B cell (primary cell): ENCODE data around the gene LRRC8A. TPM values are rescaled to one million over a fixed set of nuclear protein-coding genes. Genes with fewer than 3 reads are reported as not detected.

Source experiments
- ATAC-seq: fragments of 200-7000 bp; cut with Tn5 transposase; one replicate; pipeline ENCODE4 v1.10.0; 2021; ENCODE audit warnings: low read depth, mild to moderate bottlenecking, moderate number of reproducible peaks, moderate library complexity
- CTCF ChIA-PET: fragments of 350-600 bp; sonication (Branson Sonifier 250); formaldehyde crosslinking; loops from one replicate; lab custom pipeline; 2021; ENCODE audit warnings: antibody characterized with exemption, inconsistent platforms; lab: Charles Lee
- POLR2A ChIA-PET: fragments of 350-600 bp; sonication (Branson Sonifier 250); formaldehyde crosslinking; loops from one replicate; lab custom pipeline; 2021; ENCODE audit warnings: antibody characterized with exemption; lab: Charles Lee
- DNase-seq: peaks from one replicate; pipeline ENCODE4 v3.0.0; 2013
- H2AFZ ChIP-seq: 2 replicates; pipeline ENCODE4 v1.6.1; 2012; ENCODE audit warnings: mild to moderate bottlenecking, low read depth, low read length; ENCODE audit not compliant: insufficient read depth, poor library complexity, severe bottlenecking
- H3K27ac ChIP-seq, 2 donors: 1 replicate in 1 of 2; 2 replicates in 1 of 2; pipeline ENCODE4 v1.5.1; 2012 to 2013; ENCODE audit warnings: low read length in 2 of 2, mild to moderate bottlenecking in 2 of 2, moderate library complexity in 1 of 2
- H3K27me3 ChIP-seq, 4 experiments: fragments of 200-600 bp in 1 of 4; sonication (generic) in 1 of 4; replicated peaks in 1 of 4; 1 replicate in 2 of 4; 2 replicates in 2 of 4; pipeline versions ENCODE4 v1.6.1 to v1.7.0; 2013 to 2016; ENCODE audit warnings: low read length in 3 of 4, mild to moderate bottlenecking in 2 of 4, mixed read lengths in 1 of 4, moderate library complexity in 1 of 4; ENCODE audit not compliant: insufficient read depth in 4 of 4, control insufficient read depth in 3 of 4; ENCODE audit errors: control extremely low read depth in 1 of 4
- H3K36me3 ChIP-seq, 2 experiments: replicated peaks in 1 of 2; 1 replicate in 1 of 2; 2 replicates in 1 of 2; pipeline versions ENCODE4 v1.6.1 to v1.7.1; 2013; ENCODE audit warnings: low read length in 1 of 2; ENCODE audit not compliant: insufficient read depth in 2 of 2, control insufficient read depth in 1 of 2; ENCODE audit errors: control extremely low read depth in 1 of 2, extremely low read depth in 1 of 2
- H3K4me1 ChIP-seq, 2 donors: fragments of 200-600 bp in 1 of 2; sonication (generic) in 1 of 2; 1 replicate in 1 of 2; 2 replicates in 1 of 2; pipeline versions ENCODE4 v1.5.1 to v1.6.1; 2013 to 2017; ENCODE audit warnings: low read length in 2 of 2; ENCODE audit not compliant: control insufficient read depth in 2 of 2, insufficient read depth in 2 of 2
- H3K4me2 ChIP-seq: replicated peaks from 2 replicates; pipeline ENCODE3; 2012; ENCODE audit warnings: mild to moderate bottlenecking, low read depth, low read length; ENCODE audit not compliant: poor library complexity, severe bottlenecking
- H3K4me3 ChIP-seq, 5 experiments: fragments of 200-600 bp in 1 of 5; sonication (generic) in 1 of 5; 1 replicate in 3 of 5; 2 replicates in 2 of 5; pipeline versions ENCODE4 v1.5.1 to v1.7.0; 2011 to 2016; ENCODE audit warnings: low read length in 4 of 5, mild to moderate bottlenecking in 4 of 5, low read depth in 2 of 5, control low read depth in 1 of 5, moderate library complexity in 1 of 5; ENCODE audit not compliant: insufficient read depth in 1 of 5; ENCODE audit errors: control extremely low read depth in 1 of 5, extremely low read depth in 1 of 5
- H3K79me2 ChIP-seq: fragments of 200-600 bp; sonication (generic); one replicate; pipeline ENCODE4 v1.6.0; 2016; ENCODE audit warnings: low read length; ENCODE audit not compliant: control insufficient read depth, insufficient read depth
- H3K9ac ChIP-seq: fragments of 200-600 bp; sonication (generic); 2 replicates; pipeline ENCODE4 v1.6.1; 2017; ENCODE audit warnings: mild to moderate bottlenecking, low read length, moderate library complexity
- H3K9me3 ChIP-seq, 3 donors: one replicate each; pipeline versions ENCODE4 v1.6.1 to v1.7.1; 2013; ENCODE audit warnings: low read length in 2 of 3; ENCODE audit not compliant: control insufficient read depth in 2 of 3, insufficient read depth in 1 of 3; ENCODE audit errors: control extremely low read depth in 1 of 3
- H4K20me1 ChIP-seq: 2 replicates; pipeline ENCODE4 v1.6.0; 2012; ENCODE audit warnings: mild to moderate bottlenecking, low read length; ENCODE audit not compliant: insufficient read depth, control insufficient read depth, poor library complexity, severe bottlenecking
- H3K27ac Mint-ChIP-seq: one replicate; pipeline ENCODE4 v1.8.0; 2021; ENCODE audit warnings: mixed read lengths
- H3K27me3 Mint-ChIP-seq: one replicate; pipeline ENCODE4 v1.8.0; 2021; ENCODE audit warnings: mixed read lengths
- H3K4me1 Mint-ChIP-seq: one replicate; pipeline ENCODE4 v1.8.0; 2021; ENCODE audit warnings: mixed read lengths
- H3K4me3 Mint-ChIP-seq: one replicate; pipeline ENCODE4 v1.8.0; 2021; ENCODE audit warnings: mixed read lengths
- H3K9me3 Mint-ChIP-seq: one replicate; pipeline ENCODE4 v1.8.0; 2022; ENCODE audit warnings: mixed read lengths; ENCODE audit not compliant: insufficient read depth
- EZH2 ChIP-seq: IDR thresholded peaks from 2 replicates; pipeline ENCODE4 v1.6.1; 2012; ENCODE audit warnings: borderline replicate concordance, low read depth, mild to moderate bottlenecking, moderate library complexity, low read length; ENCODE audit not compliant: insufficient read depth, poor library complexity, severe bottlenecking
- WGBS: methylation state at CpG from one replicate; pipeline ENCODE4 v1.1.5; 2013; ENCODE audit warnings: missing lambda C conversion rate; ENCODE audit not compliant: insufficient coverage; 5-methylcytosine and 5-hydroxymethylcytosine counted together
- intact Hi-C: fragments of 100-400 bp; cut with micrococcal nuclease; formaldehyde crosslinking; loops from one replicate; pipeline ENCODE4 v1.10.0; 2022
- polyA plus RNA-seq: library from polyadenylated mRNA; depleted of rRNA; stranded (reverse); fragments of >200 nt; gene quantifications from 2 replicates; pipeline ENCODE4 v1.2.3, GENCODE V29; 2012
- total RNA-seq, 2 donors: library from RNA; stranded (reverse); fragments of 120-200 nt in 1 of 2; gene quantifications; 1 replicate in 1 of 2; 2 replicates in 1 of 2; pipeline versions ENCODE4 v1.2.3 to v1.2.4, GENCODE V29; 2013 to 2022
- TF ChIP-seq, protein P1 (sequence below): fragments of 200-600 bp; IDR thresholded peaks from one replicate; pipeline ENCODE4 v1.8.0; 2022; ENCODE audit warnings: antibody characterized with exemption, mild to moderate bottlenecking

Gene LRRC8A
- total and polyA plus RNA-seq, 2 donors (not counting 1 experiment from before 2014, with no cell fraction given), result 13.1 to 14.5 TPM

DNA sequence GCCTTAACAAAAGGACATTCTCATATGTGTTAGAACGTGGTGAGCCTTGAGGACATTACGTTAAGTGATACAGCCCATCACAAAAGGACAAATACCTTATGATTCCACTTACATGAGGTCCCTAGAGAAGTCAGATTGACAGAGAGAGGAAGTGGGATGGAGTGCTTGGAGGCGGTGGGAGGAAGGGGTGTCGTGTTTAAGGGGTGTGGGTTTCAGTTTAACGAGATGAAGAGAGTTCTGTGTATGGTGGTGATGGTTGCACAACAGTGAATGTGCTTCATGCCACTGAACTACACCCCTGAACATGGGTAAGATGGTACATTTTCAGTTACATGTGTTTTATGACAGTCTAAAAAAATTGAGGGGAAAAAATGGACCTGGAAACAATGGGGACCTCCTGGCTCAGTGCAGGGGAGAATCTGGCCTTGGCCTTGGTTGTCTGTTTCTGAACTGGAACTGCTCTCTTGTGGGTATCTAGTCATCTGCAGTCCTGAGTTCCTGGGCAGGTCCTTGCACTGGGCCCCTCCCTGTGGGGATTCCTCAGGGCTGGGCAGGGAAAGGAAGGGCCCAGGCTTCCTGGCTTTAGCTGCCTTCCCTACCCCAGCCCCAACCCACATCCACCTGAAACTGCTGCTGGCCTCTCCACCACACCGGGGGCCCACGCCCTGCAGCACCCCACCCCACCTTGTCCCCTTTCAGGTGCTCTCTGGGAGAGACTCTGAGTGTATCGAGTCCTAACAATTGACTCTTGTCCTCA lies 17.8 kb downstream of the LRRC8A start:
- H3K4me3 ChIP-seq, result no peak overlapping the region
- TF ChIP-seq EZH2, result no peak
- TF ChIP-seq, protein P1, sequence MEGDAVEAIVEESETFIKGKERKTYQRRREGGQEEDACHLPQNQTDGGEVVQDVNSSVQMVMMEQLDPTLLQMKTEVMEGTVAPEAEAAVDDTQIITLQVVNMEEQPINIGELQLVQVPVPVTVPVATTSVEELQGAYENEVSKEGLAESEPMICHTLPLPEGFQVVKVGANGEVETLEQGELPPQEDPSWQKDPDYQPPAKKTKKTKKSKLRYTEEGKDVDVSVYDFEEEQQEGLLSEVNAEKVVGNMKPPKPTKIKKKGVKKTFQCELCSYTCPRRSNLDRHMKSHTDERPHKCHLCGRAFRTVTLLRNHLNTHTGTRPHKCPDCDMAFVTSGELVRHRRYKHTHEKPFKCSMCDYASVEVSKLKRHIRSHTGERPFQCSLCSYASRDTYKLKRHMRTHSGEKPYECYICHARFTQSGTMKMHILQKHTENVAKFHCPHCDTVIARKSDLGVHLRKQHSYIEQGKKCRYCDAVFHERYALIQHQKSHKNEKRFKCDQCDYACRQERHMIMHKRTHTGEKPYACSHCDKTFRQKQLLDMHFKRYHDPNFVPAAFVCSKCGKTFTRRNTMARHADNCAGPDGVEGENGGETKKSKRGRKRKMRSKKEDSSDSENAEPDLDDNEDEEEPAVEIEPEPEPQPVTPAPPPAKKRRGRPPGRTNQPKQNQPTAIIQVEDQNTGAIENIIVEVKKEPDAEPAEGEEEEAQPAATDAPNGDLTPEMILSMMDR, result no peak
- Mint-ChIP-seq H3K4me3 (peak overlapping the region; percentile 24), H3K27me3 (no peaks in the 10 kb centered on the region), H3K27ac (peak overlapping the region; percentile 84), H3K4me1 (peaks cover 52% of the 10 kb centered on the region), H3K9me3 (no peaks in the 10 kb centered on the region)
- H3K27me3 ChIP-seq, result no peaks in the 10 kb centered on the region
- ATAC-seq (no peak), DNase-seq (no peak)
- intact Hi-C loops, result no loop called here
- ChIA-PET CTCF (interaction anchor here (0.6 kb wide), 1 partner anchor 20 kb away, joined by 3 read pairs; no protein-coding TSS in a partner anchor), POLR2A (no interaction called here)
- H3K79me2 ChIP-seq, result peaks cover 42% of the 10 kb centered on the region
- H3K9me3 ChIP-seq, result no peaks in the 10 kb centered on the region
- no peaks in the 10 kb centered on the region for H4K20me1 ChIP-seq
- peak overlapping the region; percentile 34 to 93 for H3K27ac ChIP-seq
- H2AFZ ChIP-seq, result peak overlapping the region; percentile 10
- H3K4me1 ChIP-seq, result peaks cover 40 to 60% of the 10 kb centered on the region in 2 donors
- H3K9ac ChIP-seq, result peak overlapping the region; percentile 14
- H3K4me2 ChIP-seq, result peak overlapping the region; percentile 28
- 7% methylated on average over 3 of the region's 8 CpGs for WGBS
- peaks cover 0 to 14% of the 10 kb centered on the region in 2 experiments for H3K36me3 ChIP-seq

DNA sequence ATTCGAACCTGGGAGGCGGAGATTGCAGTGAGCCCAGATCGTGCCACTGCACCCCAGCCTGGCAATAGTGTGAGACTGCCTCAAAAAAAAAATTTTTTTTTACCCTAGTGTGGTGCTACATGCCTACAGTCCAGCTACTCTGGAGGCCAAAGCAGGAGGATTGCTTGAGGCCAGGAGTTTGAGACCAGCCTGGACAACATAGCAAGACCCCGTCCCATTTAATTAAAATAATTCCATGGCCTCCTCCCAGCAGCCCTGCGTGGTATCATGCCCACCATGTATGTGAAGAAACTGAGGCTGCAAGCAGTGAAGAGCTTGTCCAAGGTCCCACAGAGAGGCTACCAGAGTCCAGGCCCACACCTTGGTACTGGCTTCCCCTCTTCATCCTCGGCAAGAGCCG lies 19.4 kb downstream of the LRRC8A start:
- ChIA-PET POLR2A (interaction anchor here (1.1 to 1.5 kb wide), 2 partner anchors 19 to 349 kb away, joined by 4 to 5 read pairs; partner anchors contain the start of genes KYAT1, LRRC8A and SPTAN1), CTCF (interaction anchor here (1.4 to 2.0 kb wide), 3 partner anchors 23 to 83 kb away, joined by 4 to 9 read pairs (median 5); partner anchors contain the start of gene ENDOG)
- peaks cover 42% of the 10 kb centered on the region for H3K79me2 ChIP-seq
- ATAC-seq, result no peak
- no peak overlapping the region for H3K4me3 Mint-ChIP-seq
- no peak for DNase-seq
- H3K27ac Mint-ChIP-seq, result peak overlapping the region; percentile 98
- H3K4me2 ChIP-seq, result peak overlapping the region; percentile 83
- TF ChIP-seq, protein P1, result no peak
- TF ChIP-seq EZH2, result no peak
- H3K9me3 Mint-ChIP-seq, result no peaks in the 10 kb centered on the region
- peak overlapping the region; percentile 93 for H3K27ac ChIP-seq
- no peak overlapping the region for H3K9ac ChIP-seq
- no peaks in the 10 kb centered on the region for H3K9me3 ChIP-seq
- peaks cover 37% of the 10 kb centered on the region for H3K4me1 Mint-ChIP-seq
- H2AFZ ChIP-seq, result no peak overlapping the region
- 97% methylated on average over 5 of the region's 7 CpGs for WGBS
- no peak overlapping the region for H3K4me3 ChIP-seq
- intact Hi-C loops, result no loop called here
- peaks cover 0 to 9% of the 10 kb centered on the region in 2 experiments for H3K36me3 ChIP-seq
- peaks cover 40 to 56% of the 10 kb centered on the region in 2 donors for H3K4me1 ChIP-seq
- H3K27me3 ChIP-seq, result no peaks in the 10 kb centered on the region
- H4K20me1 ChIP-seq, result no peaks in the 10 kb centered on the region
- no peaks in the 10 kb centered on the region for H3K27me3 Mint-ChIP-seq
